ENCODE results near the gene IL1RL2. TPM values are rescaled to one million over a fixed set of nuclear protein-coding genes. Genes with fewer than 3 reads are reported as not detected.

IL1RL2 gene
- total and polyA plus RNA-seq, 7 donors, result 0.27 to 0.90 (median 0.60) TPM; not detected in 4

DNA sequence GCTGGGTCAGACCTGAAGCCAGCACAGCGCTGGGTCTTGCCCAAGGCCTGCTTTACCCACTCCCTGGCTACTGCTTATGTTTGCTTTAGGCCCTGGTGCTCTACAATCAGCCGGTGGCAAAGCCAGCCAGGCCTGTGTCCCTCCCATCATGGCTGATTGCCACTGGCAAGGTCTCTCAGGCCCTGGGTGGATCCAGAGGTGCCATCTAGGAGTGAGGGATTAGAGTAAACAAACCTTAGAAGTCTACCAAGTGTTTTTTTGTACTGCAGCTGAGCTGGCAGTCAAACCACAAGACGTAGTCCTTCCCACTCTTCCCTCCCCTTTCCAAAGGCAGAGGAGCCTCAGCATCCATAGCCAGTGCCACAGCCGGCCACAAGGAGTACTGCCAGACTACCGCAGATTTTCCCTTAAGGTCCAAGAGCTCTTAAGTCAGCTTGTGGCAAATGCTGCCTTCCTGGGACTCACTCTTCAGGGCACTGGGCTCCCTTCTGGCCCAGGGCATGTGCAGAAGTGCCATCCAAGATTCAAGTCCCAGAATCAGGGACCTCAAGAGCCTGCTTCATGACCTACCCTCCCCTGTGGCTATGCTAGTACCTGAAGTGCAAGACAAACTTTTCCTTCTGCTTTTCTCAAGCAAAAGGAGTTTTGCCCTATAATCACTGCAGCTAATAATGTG lies 20.0 kb downstream of the IL1RL2 start:
- Histone ChIP-seq H3K4me1 (no peaks in the 10 kb centered on the region), H3K27me3 (no peaks in the 10 kb centered on the region), H3K36me3 (no peaks in the 10 kb centered on the region), H3K4me3 (no peak overlapping the region), H3K9me3 (no peaks in the 10 kb centered on the region), H3K27ac (no peak overlapping the region)
- intact Hi-C loops (cut with DNase I), result no loop called here
- WGBS, 2 donors, result 59 to 91% methylated on average over 5 of the region's 5 CpGs
- no peak for DNase-seq
- no peak for TF ChIP-seq POLR2AphosphoS5 (IDR thresholded peaks at IDR 0.05)
- TF ChIP-seq EP300 (IDR thresholded peaks at IDR 0.05), result no peak
- no peak for TF ChIP-seq POLR2A (IDR thresholded peaks at IDR 0.05)
- no peak for TF ChIP-seq CTCF (IDR thresholded peaks at IDR 0.05)

DNA sequence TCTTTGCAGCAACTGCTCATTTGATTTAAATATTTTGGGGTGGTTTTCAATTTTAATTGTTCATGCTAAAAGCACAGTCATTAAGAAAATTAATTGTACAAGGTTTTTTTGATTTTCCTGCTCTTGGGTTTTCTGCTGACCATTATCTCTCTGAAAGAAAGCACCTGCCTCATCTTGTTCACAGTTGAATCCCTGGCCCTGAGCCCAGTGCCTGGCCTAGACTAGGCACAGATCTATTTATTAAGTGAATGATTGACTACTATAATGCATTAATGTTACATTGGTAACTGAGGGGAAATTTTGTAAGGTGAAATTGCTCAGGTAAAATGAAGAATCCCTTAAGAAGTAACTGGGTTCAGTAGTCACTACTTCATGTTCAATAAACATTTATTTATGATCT lies 22.0 kb downstream of the IL1RL2 start:
- Histone ChIP-seq H3K27me3 (no peaks in the 10 kb centered on the region), H3K9me3 (no peaks in the 10 kb centered on the region), H3K4me3 (no peak overlapping the region), H3K4me1 (no peaks in the 10 kb centered on the region), H3K27ac (no peak overlapping the region), H3K36me3 (no peaks in the 10 kb centered on the region)
- intact Hi-C loops (cut with DNase I), result no loop called here
- TF ChIP-seq POLR2AphosphoS5 (IDR thresholded peaks at IDR 0.05), result no peak
- no peak for TF ChIP-seq CTCF (IDR thresholded peaks at IDR 0.05)
- no peak for TF ChIP-seq EP300 (IDR thresholded peaks at IDR 0.05)
- no peak for TF ChIP-seq POLR2A (IDR thresholded peaks at IDR 0.05)
- DNase-seq, result no peak

DNA sequence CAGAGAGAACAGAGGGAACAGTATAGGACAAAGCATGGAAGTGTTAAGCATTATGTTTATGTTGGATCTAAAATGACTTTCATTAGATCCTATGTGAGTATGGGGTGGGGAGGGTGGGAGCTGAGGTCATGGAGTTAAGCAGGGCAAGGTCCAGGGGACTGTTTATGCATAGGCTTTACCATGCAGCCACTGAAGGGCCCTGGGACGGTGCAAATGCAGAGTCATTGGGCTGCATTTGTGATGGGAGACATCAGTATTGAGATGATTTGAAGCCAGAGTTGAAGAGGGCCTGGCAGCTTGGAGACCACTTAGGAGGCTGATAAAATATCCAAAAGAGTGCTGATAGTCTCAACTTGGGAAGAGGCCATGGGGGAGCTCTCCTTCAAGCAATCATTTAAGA lies 22.7 kb downstream of the IL1RL2 start:
- no peaks in the 10 kb centered on the region for H3K27me3 ChIP-seq
- no peak overlapping the region for H3K27ac ChIP-seq
- H3K4me3 ChIP-seq, result no peak overlapping the region
- DNase-seq, result no peak
- 0 to 88% methylated on average over 1 of the region's 1 CpG for WGBS, 2 donors
- TF ChIP-seq EP300 (IDR thresholded peaks at IDR 0.05), result no peak
- no peak for TF ChIP-seq CTCF (IDR thresholded peaks at IDR 0.05)
- no peak for TF ChIP-seq POLR2A (IDR thresholded peaks at IDR 0.05)
- no peaks in the 10 kb centered on the region for H3K9me3 ChIP-seq
- intact Hi-C loops (cut with DNase I), result no loop called here
- H3K4me1 ChIP-seq, result no peaks in the 10 kb centered on the region
- no peaks in the 10 kb centered on the region for H3K36me3 ChIP-seq

- Histone ChIP-seq H3K27me3 (no peaks in the 10 kb centered on the region), H3K27ac (no peak overlapping the region), H3K9me3 (peaks cover 0 to 12% (median 5%) of the 10 kb centered on the region in 4 donors), H3K36me3 (no peaks in the 10 kb centered on the region), H3K4me1 (no peaks in the 10 kb centered on the region), H3K4me3 (no peak overlapping the region)
- intact Hi-C loops (cut with DNase I), result no loop called here
- no peak for DNase-seq
- no peak for TF ChIP-seq EP300 (IDR thresholded peaks at IDR 0.05)
Measured at GRCh38 chr2:102217032-102217431, 30.2 kb downstream of the IL1RL2 start.

- no peak for DNase-seq
- no peak for TF ChIP-seq EP300 (IDR thresholded peaks at IDR 0.05)
- TF ChIP-seq POLR2A (IDR thresholded peaks at IDR 0.05), result no peak
- no peak overlapping the region for H3K4me3 ChIP-seq
- H3K27me3 ChIP-seq, result no peaks in the 10 kb centered on the region
- WGBS, 2 donors, result 71 to 86% methylated on average over 8 of the region's 8 CpGs
- no peaks in the 10 kb centered on the region for H3K9me3 ChIP-seq
- intact Hi-C loops (cut with DNase I), result no loop called here
- H3K36me3 ChIP-seq, result no peaks in the 10 kb centered on the region
- peaks cover 0 to 26% (median 22%) of the 10 kb centered on the region in 4 donors for H3K4me1 ChIP-seq
- H3K27ac ChIP-seq, result no peak overlapping the region
Measured at GRCh38 chr2:102224824-102225739, 38.3 kb downstream of the IL1RL2 start.
